HG03521 (cell line): ENCODE data around the gene ASB1.
"Not testable (repeated sequence)": the region's sequence is repeated elsewhere in the genome, so short reads cannot be mapped to it uniquely, and the experiment has no call there.

Experiments used
- ATAC-seq: cut with Tn5 transposase; IDR thresholded peaks from one replicate; pipeline ENCODE4 v1.9.1; 2021; ENCODE audit warnings: mild to moderate bottlenecking, moderate library complexity; ENCODE audit not compliant: unreplicated experiment

Gene ASB1

GRCh38 chr2:238441262-238442114, 14.8 kb downstream of the ASB1 start:
- no peak for ATAC-seq

GRCh38 chr2:238442257-238442656, 15.5 kb downstream of the ASB1 start:
- not testable (repeated sequence) for ATAC-seq

DNA sequence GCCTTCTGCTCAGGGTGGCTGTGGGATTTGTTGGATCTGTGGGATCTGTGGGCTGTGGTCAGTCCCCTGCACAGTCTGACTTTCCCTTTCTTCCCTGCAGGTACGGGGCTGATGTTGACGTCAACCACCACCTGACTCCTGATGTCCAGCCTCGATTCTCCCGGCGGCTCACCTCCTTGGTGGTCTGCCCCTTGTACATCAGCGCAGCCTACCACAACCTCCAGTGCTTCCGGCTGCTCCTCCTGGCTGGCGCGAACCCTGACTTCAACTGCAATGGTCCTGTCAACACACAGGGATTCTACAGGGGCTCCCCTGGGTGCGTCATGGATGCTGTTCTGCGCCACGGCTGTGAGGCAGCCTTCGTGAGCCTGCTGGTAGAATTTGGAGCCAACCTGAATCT, 17.5 kb downstream of the ASB1 start:
- no peak for ATAC-seq

- no peak for ATAC-seq
Measured at GRCh38 chr2:238445409-238446190, 18.9 kb downstream of the ASB1 start.

DNA sequence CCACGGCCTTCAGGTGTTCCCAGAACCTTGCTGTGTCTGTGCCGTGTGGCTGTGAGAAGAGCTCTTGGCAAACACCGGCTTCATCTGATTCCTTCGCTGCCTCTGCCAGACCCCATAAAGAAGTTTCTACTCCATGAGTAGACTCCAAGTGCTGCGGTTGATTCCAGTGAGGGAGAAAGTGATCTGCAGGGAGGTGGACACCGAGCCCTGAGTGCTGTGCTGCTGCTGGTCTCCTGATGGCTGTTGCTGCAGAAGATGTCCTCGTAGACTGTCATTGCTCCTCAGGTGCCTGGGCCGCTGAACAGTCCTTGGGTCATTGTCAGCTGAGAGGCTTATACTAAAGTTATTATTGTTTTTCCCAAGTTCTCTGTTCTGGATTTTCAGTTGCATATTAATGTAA, 19.6 kb downstream of the ASB1 start:
- no peak for ATAC-seq

GRCh38 chr2:238448031-238448955, 21.6 kb downstream of the ASB1 start:
- ATAC-seq = no peak

GRCh38 chr2:238449241-238449640, 22.5 kb downstream of the ASB1 start:
- ATAC-seq = no peak

DNA sequence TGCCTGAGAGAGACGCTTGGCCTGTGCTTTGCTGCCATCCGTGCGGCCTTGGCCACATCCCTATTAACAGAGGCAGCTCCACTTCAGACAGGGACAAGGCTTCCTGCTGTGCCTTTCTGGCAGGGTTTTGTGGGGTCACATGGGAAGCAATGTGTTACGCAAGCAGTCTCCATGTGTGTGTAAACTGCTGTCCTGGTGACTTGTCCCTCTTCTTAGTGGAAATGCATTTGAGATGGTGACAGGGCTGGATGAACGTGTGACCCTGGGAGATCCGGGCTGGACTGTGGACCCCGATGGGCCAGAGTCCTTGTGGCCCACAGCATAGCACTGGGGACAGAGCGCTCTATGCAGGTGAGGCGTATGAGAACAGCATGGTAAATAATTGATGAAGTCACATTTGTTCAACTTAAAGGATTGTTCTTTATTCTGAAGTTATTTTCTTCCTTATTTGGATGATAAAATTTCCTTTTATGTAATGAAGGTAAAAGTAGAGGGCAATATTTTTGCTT, 23.2 kb downstream of the ASB1 start:
- ATAC-seq = no peak

DNA sequence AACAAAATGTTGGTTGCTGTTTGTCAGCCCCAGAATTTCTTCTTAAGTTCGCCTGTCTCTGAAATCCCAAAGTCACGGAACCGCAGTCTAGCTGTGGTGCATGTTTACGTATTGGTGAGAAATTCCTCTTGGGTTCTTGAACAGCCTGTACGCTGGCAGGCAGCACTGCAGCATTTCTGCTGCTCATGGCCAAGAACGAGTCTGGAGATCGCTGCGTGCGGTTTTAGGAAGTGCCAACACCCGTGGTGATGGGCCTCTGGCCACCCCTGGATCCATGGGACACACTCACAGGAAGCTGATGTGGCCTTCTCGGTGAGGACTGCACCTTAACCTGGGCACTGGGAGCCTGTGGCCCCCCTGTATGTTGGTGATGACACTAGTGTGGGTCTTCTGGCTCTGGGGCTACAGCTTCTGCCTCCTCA, 23.7 kb downstream of the ASB1 start:
- ATAC-seq = no peak

DNA sequence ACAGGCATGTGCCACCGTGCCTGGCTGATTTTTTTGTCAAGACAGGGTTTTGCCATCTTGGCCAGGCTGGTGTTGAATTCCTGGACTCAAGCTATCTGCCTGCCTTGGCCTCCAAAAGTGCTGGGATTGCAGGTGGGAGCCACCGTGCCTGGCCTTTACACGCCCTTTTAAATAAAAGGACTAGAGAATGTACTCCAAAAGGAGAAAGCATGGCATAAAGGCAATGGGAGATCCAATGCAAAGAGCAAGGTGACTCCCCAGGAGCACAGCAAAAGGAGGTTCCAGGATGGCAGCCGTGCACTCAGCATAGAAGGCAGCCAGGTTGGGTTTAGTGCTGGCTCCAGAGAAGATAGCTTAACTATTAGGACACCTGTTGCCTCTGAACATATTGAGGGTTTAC, 27.1 kb downstream of the ASB1 start:
- no peak for ATAC-seq

- no peak for ATAC-seq
Measured at GRCh38 chr2:238456449-238456848, 29.7 kb downstream of the ASB1 start.

DNA sequence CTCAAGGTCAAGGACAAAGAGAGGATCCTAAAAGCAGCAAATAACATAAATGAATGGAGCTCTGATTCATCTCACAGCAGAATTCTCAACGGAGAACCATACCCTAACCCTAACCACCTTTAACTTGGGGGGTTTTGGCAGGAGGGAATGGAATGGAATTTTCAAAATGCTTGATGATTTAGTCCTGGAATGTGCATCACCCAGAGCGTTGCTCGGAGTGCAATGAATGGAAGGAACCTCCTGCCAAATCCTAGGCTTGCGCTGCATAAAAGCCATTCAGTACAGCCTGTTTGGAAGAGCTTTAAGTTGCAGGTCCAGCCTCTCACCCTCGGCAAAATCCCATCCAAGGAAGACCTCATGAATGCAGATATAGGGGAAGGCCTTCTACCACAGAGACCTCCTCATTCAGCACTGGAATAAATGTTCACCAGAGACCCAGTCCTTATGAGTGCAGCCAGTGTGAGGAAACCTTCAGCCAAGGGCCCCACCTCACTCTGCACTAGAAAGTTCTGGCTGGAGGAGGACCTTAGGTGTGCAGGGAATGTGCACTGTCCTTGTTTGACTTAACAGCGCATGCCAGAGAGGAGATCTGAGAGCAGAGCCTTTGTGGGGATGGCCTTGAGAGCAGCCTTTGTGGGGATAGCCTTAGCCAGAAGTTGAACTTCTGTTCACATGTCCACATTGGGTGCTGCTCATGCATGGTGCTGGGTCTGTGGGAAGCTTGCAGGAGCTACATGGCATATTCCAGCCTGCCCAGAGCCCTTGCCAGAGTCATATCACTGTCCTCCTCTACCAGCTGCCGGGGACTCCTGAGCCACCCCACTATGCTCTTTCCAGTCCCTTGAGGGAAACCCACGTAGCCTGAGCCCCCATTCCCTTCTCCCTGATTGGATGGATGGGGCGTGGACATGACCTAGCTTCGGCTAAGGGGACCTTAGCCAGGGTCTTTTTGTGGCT, 30.5 kb downstream of the ASB1 start:
- no peak for ATAC-seq

- ATAC-seq = no peak
Measured at GRCh38 chr2:238457927-238458324, 31.2 kb downstream of the ASB1 start.

GRCh38 chr2:238458651-238459050, 31.9 kb downstream of the ASB1 start:
- ATAC-seq = no peak

GRCh38 chr2:238459081-238459629, 32.4 kb downstream of the ASB1 start:
- no peak for ATAC-seq

DNA sequence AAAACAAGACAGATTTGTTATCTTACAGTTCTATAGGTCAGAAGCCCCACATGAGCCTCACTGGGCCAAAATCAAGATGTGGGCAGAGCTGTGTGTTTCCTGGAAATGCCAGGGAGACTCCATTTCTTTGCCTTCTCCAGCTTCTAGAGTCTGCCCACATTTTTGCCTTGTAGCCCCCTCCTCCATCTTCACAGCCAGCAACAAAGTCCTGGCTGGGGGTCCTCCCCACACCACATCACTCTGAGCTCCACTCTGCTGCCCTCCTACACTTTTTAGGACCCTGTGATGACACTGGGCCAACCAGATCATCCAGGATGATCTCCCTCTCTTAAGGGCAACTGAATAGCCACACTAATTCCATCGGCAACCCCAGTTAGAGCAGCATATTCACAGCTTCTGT, 34.3 kb downstream of the ASB1 start:
- no peak for ATAC-seq

DNA sequence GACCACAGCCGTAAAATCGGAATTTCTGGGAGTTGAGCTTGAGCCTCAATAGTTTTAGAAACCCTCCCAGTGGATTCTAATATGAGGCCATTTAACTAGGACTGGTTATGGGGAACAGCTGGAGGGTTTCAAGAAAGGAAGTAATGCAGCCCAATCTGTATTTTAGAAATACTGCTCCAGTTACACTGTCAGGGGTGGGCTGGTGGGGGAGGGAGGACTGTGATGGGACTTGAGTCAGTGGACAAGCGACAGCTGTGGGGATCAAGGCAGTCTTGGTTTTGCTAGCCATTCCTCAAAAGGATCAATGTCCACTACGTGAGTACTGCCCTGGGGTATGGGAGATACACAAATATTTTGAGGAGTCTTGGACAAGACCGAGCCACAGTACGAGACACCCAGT, 34.8 kb downstream of the ASB1 start:
- ATAC-seq = no peak

GRCh38 chr2:238461916-238462315, 35.2 kb downstream of the ASB1 start:
- ATAC-seq = no peak

DNA sequence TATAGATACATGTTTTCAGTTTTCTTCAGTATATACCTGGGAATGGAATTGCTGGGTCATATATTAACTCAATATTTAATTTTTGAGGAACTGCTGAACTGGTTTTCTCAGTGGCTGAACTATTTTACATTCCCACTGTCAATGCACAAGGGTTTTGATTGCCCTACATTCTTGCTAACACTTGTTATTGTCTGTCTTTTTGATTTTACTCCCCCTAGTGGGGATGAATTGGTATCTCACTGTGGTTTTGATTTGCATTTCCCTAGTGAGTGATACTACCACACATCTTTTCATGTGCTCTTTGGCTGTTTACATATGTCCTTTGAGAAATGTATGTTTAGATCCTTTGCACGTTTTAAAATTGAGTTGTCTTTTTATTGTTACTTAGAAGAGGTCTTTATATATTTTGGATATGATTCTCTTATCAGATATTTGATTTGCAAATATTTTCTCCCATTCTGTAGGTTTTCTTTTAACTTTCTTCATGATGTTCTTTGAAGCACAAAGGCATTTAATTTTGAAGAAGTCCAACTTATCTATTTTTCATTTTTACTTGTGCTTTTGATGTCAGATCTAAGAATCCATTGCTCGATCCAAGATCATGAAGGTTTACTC, 36.2 kb downstream of the ASB1 start:
- ATAC-seq = no peak
